Ecto neural progenitor cell (in vitro differentiated cells): ENCODE measurements around the gene ATXN2L.
A peak's percentile ranks its signal among the peaks of the same experiment; 100 is the strongest.
"Not testable (repeated sequence)": the region's sequence is repeated elsewhere in the genome, so short reads cannot be mapped to it uniquely, and the experiment has no call there.

Experiments
- DNase-seq: peaks from one replicate; pipeline ENCODE4 v3.0.0-alpha.2; 2018; ENCODE audit warnings: low spot score

ATXN2L gene

DNA sequence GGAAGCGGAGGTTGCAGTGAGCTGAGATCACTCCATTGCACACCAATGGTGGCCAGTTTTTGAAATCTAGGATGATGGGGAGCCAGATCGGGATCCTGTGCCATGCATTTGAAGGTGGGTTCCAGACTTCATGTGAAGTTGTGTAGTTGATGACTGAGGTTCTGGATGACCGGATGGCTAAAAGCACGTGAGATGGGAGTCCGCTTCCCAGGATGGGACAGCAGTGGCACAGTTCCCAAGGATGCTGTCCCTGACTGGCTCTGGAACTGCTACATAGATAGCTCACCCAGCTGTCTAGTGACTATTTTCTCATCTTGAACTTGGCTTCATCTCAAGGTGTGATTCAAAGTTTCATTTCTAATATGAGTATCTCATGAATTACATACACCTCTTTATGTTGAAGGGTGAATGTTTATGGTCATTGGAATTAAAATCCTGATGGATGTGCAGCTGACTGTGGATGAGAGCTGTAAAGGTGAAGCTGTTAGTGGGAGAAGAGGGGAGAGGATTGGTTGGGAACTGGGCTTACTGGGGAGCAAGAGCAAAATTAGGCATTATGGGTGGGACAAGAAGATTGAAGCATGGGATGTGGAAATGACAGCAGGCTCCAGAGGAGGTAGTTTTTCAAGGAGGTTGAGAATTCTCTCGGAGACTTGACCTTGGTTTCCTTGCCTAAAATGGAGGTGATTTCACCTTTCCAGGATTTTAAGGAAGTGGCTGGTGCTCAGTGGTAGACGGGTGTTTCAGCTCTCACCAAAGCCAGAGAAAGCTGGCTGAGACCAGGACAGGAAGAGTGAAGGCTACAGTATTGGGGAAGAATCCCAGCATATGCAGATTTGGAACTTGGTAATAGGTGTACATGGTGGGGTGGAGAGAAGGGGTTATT lies 15.1 kb downstream of the ATXN2L start:
- no peak for DNase-seq

DNA sequence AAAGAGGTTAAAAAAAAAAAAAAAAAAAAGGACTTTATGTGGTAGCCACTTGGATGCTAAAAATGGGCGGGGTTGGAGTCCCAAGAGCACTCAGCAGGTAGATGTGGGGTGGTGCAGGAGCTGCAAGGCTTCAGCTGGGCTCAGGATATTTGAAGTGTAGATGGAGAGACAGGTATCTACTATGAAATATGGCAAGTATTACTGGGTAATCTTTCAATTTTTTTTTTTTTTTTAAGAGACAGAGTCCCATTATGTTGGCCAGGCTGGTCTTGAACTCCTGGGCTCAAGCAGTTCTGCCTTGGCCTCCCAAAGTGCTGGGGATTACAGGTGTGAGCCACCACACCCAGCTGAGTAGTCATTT lies 15.7 kb downstream of the ATXN2L start:
- no peak for DNase-seq

DNA sequence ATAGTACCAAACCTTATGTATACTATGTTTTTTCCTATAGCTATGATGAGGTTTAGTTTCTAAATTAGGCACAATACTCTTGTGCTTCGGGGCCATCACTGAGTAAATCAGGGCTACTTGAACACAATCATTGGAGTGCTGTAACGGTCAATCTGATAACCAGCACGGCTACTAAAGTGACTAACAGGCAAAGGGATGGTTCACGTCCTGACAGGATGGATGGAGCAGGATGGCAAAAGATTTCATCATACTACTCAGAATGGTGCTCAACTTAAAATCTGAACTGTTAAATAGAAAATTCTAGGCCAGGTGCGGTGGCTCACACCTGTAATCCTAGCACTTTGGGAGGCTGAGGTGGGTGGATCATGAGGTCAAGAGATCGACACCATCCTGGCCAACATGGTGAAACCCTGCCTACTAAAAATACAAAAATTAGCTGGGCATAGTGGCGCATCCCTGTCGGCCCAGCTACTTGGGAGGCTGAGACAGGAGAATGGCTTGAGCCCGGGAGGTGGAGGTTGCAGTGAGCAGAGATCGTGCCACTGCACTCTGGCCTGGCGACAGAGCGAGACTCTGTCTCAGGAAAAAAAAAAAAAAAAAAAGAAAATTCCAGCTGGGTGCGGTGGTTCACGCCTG lies 16.3 kb downstream of the ATXN2L start:
- no peak for DNase-seq

DNA sequence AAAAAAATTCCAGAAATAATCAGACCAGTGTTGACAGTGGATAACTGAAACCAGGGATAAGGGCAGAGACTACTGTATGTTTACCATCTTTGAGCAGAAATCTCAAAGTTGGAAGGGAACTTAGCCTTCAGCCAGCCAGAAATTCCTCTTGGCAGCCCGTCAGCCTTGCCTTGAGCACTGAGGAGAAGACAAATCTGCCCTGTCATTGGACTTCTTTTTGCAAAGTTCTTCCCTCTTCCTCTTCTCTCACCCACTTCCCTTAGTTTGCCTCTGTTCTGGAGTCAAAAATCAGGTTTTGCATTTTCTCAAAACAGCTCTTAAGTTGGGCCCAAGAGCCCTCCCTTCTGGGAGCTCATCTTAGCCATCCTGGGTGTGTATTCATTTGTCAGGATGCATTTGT lies 17.1 kb downstream of the ATXN2L start:
- no peak for DNase-seq

DNA sequence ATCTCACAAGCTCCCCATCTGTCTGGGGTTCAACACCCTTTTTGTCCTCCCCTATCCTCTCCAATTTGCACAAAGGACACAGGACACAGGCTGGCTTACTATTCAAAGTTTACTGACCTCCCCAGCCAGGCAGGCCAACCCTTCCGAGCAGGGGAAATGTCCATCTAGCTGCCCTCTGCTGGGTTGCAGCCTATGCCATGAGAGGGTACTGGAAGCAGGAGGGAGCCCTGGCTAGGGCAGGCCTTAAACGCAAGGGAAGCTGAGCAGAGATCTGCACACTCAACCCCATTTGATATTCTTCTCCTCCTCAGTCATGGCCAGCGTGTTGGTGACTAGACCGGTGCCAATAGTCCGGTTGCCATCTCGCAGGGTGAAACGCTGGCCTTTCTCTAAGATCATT lies 19.9 kb downstream of the ATXN2L start:
- no peak for DNase-seq

DNA sequence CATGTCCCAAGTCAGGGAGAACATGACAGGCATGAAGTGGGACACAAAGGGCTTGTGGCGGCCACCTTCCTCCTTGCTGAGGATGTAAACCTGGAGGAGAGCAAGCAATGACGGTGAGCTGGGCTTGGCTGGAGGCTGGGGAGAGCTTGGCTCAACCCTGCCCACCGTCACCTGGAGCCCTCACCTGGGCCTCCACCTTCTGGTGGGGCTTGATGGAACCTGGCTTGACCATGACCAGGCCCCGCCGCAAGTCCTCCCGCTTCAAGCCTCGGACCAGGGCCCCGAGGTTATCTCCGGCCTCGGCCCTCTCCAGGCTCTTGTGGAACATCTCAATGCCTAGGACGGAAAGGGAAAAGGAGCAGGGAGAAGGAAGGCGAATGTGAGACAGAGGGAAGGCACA lies 21.0 kb downstream of the ATXN2L start:
- DNase-seq = no peak

DNA sequence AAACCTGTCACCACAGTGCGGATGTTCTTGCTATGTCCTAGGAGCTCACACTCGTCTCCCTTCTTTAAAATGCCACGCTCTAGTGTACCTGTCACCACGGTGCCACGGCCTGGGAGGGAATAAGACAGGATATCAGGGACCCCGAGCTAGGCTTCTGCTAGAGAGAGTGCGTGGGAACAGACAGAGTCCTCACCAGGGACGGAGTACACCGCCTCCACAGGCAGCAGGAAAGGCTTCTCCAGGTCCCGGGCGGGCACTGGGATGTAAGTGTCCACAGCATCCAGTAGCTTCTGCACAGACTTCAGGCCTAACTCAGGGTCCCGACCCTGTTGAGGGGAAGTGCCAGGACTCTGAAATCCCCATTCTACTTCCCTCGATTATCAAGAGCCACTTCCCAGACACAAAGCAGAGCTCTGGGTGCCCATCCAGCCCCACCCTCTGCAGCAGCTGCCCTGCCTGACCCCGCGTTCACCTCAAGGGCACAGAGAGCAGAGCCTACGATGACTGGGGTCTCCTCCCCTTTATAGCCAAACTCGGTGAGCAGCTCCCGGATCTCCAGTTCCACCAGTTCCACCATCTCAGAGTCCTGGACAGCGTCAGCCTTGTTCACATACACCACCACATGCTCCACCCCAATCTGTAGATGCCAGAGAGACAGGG lies 21.6 kb downstream of the ATXN2L start:
- DNase-seq = no peak

DNA sequence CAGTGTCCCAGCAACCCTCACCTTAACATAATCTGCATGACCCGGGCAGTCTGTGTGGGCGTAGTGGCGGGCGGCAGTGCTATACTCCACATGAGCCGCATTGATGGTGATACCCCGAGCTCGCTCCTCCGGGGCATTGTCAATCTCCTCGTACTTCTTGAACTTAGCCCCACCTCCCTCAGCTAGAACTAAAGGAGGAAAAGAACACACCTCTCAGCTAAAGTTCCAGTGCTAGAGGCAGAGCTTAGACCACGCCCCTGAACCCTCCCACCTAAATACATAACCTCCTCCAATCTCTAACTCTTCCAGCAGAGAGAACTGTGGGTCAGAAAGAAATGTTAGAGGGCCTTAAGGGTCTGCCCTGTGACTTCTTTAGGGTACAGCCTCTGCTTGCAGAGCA lies 22.5 kb downstream of the ATXN2L start:
- DNase-seq = no peak

DNA sequence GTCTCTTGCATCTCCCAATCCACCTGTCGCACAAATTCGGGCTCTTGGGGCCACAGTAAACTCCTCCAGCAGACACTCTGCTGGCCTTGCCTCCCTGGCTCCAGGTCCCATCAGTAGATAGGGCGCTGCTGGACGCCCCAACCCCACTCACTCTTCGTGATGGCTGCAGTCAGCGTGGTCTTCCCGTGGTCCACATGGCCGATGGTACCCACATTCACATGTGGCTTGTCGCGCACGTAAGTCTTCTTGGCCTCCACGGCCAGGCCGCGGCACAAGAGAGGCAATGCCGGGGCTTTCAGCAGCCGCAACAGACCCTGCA lies 22.9 kb downstream of the ATXN2L start:
- no peak for DNase-seq

DNA sequence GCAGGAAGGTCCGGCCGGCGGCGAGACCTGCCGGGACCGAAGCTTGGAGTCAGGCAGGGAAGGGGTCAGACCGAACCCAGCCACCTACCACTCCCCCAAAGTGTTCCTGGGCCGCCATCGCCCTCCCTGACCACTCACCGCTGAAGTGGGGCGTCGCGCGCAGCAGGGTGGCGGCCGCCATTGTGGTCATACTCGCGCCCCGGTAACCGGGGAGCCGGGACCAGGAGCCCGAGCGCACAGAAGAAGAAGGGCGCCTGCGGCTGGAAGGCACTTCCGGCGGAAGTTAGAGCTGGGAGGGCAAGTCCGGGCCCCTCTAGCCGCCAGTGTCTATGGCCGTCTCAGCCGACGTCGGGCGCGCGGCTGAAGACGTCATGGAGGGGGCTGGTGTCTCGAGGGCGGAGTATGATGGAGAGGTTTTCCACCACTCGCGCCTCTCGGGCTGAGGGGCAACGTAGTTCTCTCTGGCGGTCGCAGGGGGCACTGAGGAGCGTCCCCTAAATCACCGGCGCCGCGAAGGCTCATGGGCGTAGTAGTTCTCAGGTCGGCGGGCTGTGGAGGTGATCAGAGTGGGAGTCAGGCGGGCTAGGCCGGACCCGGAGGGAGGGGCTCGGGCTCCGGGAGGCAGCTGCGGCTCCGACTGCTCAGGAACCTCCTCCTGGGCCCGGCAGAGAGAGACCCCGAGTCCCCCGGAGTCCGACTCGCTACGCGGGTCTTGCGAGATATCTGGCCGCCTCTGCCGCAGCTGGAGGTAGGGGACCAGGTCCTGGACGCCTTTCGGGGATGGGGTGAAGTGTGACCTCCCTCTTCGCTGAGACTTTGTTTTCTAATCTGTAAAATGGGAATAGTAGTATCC lies 23.5 kb downstream of the ATXN2L start, which contains the start of gene TUFM:
Gene TUFM, minus strand, starts transcription at position 269 of the 853 bp plus-strand sequence. Its CDS starts 79 bp downstream, at position 190.
- DNase-seq = peak; percentile 98

DNA sequence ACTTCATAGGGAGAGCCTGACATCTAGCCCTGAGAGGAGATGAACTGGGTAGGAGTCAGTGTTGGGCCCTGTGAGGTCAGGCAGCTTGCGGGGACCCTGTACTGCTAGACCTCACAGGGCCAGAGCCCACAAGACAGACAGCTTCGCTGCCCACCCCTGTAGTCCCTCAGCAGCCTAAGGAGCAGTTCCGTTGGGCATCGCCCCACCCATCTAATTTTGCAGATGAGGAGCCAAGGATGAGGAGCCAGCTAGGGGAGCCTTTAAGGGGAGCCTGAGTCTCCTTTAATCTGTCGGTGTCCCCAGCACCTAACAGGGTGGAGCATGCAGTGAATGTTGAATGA lies 24.1 kb downstream of the ATXN2L start:
- peak; percentile 54 for DNase-seq

DNA sequence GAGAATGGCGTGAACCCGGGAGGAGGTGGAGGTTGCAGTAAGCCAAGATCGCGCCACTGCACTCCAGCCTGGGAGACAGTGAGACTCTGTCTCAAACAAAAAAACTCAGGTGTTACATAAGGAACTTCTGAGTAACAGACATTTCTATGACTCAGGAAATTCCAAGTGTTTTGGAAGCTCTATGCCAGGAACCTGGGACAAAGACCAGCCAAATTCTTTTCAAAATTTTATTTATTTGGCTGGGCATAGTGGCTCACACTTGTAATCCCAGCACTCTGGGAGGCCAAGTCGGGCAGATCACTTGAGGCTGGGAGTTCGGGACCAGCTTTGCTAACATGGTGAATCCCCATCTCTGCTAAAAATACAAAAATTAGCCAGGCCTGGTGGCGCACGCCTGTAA lies 35.6 kb downstream of the ATXN2L start:
- no peak for DNase-seq

DNA sequence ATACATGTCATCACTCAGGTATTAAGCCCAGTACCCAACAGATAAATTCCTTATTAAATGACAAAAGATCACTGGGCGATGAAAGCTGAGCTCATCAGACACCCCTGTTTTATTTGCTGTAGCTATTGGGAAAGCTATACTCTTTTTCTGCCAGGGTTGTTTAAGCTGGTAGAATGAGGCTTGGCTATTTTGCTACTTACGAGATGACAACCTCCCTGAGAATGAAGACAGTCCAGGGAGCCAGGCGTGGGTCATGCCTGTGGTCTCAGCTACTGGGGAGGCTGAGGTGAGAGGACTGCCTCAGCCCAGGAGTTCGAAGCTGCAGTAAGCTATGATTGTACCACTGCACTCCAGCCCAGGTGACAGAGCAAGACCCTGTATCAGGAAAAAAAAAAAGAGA lies 36.5 kb downstream of the ATXN2L start:
- DNase-seq = no peak

DNA sequence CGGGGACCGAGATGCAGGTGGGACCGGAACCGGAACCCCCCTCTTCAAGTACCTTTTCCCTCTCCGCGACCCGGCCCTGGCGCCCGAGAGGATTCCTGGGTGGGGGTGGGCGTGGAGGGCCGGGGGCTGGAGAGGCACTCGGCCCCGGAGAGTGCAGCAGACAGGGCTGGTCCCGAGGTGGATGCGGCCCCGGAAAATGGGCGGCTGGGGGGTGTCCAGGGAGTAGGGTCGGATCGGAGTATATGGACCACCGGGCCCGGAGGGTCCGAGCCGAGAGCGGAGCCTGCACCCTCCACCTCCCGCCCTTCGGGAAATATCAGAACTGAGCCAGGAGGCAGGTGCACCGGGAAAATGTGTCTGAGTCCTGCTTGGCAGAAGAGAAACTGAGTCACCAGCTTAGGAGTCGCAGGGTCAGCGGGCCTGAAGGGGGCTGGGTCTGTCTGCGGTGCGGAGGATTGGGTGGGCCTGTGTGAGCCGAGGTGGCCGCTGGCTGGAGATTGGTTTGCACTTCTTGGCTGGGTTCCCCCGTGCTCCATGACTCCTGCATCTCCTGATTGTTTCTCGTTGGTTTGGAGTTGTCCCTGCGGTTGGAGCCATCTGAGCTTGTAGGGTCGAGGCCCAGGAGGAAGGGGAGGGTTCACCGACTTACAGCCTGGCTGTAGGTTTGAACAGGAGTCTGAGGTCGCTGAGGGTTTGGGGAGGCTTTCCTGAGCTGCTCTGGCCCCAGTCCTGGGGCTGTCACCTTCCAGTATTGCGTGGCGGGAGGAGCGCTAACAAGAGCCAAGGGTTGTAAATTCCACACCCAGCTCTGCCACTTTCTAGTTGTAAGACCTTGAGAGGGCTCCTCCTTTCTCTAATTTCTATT lies 41.4 kb downstream of the ATXN2L start:
- no peak for DNase-seq

DNA sequence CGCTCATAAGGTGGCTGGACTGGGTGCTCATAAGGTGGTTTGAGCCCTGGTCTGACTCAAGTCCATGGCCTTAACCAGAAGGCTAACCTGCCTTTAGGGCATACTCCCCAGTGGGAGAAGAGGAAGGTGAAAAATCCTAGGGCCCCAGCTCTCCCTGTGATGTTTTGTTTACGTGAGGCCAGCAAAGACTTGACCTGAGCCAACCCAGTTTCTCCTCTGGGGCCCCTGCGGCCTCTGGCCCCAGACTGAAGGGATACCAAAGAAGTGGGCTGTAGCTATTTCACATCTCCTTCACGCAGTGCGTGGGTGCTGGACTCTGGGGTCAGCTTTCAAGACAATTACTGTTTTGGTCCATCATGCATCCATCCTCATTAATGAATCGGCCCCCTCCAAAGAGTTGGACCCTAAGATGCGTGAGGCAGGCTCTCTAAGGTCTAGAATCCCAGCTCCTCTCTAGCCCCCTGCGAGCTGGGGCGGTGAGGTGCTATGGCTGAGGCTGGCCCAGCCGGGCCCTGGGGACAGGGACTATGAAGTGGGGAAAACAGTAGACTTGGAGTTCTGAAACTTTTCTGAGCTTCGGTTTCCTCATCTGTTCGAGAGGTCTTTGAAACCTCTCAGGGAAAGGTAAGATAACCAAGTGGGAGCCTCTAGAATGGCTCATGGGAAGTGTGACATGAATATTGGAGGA lies 42.3 kb downstream of the ATXN2L start:
- DNase-seq = no peak

DNA sequence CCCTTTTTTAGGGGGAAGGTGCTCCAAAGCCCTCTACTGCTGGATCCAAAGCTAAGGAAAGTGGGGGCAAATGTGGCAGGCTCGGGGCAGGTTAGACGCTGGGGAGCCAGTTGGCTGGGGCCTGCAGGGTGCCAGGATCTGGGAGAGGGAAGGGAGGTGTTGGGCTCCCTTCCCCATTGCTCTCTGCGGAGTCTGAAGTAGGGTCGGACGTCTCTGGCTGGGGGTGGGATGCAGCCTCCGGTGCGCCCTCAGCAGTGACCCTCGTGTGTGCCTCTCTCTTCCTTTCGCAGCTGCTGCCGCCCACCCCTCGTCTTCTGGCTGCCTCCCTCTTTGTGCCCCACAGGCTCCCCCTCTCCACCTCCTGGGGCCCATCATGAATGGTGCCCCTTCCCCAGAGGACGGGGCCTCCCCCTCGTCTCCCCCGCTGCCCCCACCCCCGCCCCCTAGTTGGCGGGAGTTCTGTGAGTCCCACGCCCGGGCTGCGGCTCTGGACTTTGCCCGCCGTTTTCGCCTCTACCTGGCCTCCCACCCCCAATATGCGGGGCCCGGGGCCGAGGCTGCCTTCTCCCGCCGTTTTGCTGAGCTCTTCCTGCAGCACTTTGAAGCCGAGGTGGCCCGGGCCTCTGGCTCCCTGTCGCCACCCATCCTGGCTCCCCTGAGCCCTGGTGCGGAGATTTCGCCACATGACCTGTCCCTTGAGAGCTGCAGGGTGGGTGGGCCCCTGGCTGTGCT lies 43.1 kb downstream of the ATXN2L start:
- no peak for DNase-seq

DNA sequence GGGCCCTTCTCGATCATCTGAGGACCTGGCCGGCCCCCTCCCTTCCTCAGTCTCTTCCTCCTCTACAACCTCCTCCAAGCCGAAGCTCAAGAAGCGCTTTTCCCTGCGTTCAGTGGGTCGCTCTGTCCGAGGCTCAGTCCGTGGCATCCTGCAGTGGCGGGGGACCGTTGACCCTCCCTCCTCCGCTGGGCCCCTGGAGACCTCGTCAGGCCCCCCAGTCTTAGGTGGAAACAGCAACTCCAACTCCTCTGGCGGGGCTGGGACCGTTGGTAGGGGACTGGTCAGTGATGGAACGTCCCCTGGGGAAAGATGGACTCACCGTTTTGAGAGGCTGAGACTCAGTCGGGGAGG lies 43.6 kb downstream of the ATXN2L start:
- no peak for DNase-seq

DNA sequence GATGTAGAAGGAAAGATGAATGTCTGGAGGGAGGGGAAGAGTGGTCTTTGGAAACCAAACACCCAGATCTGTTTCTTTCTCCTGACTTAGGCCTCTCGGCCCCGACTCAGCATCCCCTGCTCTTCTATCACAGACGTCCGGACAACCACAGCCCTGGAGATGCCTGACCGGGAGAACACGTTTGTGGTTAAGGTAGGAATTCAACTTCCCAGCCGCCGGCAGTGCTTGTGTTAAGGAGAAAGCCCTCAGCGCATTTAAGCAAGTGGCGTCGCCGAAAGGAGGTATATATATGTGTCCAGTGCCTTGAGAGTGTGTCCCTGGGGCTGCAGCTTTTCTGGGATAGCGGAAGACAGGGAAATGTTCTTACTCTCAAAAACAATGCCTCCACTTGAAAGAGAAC lies 44.4 kb downstream of the ATXN2L start:
- DNase-seq = no peak

DNA sequence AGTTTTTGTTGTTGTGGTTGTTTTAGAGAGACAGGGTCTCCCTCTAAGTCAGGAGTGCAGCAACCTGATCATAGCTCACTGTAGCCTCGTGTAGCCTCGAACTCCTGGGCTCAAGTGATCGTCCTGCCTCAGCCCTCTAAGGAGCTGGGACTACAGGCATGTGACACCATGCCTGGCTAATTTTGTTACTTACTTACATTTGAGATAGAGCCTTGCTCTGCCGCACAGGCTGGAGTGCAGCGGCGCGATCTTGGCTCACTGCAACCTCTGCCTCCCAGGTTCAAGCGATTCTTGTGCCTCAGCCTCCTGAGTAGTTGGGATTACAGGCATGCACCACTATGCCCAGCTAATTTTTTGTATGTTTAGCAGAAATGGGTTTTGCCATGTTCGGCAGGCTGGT lies 44.8 kb downstream of the ATXN2L start:
- DNase-seq = not testable (repeated sequence)

DNA sequence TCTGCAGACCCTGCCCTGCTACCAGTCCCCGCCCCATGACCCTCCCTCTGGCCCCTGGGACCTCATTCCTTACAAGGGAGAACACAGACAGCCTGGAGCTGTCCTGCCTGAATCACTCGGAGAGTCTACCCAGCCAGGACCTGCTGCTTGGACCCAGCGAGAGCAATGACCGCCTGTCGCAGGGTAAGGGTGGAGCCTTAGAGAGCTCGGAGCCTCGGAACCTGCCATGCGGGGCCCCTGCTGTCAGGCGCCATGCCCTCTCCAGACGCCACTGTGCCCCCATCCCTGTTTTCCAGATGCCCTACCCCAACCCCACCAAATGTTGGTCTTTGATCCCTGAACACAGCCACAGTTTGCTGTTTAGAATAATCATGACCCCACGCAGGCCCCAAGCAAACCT lies 46.4 kb downstream of the ATXN2L start:
- no peak for DNase-seq
